Measurements from ENCODE around the gene MOSMO.
"Not testable (repeated sequence)": the region's sequence is repeated elsewhere in the genome, so short reads cannot be mapped to it uniquely, and the experiment has no call there.

The MOSMO gene

GRCh38 chr16:22045888-22046287, 38.0 kb downstream of the MOSMO start:
- H3K4me1 Mint-ChIP-seq (ENCODE audit: low read depth); H3K27ac Mint-ChIP-seq; H3K36me3 Mint-ChIP-seq (ENCODE audit: low read depth); H3K4me3 Mint-ChIP-seq; H3K9me3 Mint-ChIP-seq; H3K27me3 Mint-ChIP-seq; DNase-seq: not testable (repeated sequence)

DNA sequence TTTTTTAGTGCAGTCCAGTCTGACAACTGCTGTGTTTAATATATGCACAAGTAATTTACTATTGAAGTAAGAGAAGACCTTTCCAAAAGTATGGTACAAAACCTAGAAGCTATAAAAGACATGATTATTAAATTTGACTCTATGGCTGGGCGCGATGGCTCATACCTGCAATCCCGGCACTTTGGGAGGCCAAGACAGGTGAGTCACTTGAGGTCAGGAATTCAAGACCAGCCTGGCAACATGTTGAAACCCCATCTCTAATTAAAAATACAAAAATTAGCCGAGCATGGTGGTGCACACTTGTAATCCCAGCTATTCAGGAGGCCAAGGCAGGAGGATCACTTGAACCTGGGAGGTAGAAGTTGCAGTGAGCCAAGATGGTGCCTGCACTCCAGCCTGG, 43.1 kb downstream of the MOSMO start:
- H3K36me3 Mint-ChIP-seq (ENCODE audit: low read depth): peaks cover 13% of the 10 kb centered on the region
- DNase-seq: no peak
- H3K9me3 Mint-ChIP-seq: no peaks in the 10 kb centered on the region
- no peaks in the 10 kb centered on the region for H3K27me3 Mint-ChIP-seq
- no peak overlapping the region for H3K4me3 Mint-ChIP-seq
- peaks cover 30% of the 10 kb centered on the region for H3K4me1 Mint-ChIP-seq (ENCODE audit: low read depth)
- no peak overlapping the region for H3K27ac Mint-ChIP-seq

DNA sequence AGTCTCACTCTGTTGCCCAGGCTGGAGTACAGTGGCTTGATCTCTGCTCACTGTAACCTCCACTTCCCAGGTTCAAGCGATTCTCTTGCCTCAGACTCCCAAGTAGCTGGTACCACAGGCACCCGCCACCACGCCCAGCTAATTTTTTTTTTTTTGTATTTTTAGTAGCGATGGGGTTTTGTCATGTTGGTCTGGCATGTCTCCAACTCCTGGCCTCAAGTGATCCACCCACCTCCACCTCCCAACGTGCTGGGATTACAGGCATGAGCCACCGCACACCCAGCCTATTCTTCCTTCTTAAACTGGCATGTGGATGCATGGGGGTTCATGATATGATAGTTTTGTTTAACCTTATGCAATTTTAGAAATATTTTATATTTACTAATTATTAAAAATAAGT, 45.1 kb downstream of the MOSMO start:
- Mint-ChIP-seq H3K4me3 (no peak overlapping the region), H3K36me3 (ENCODE audit: low read depth) (peaks cover 20% of the 10 kb centered on the region), H3K9me3 (no peaks in the 10 kb centered on the region), H3K4me1 (ENCODE audit: low read depth) (peaks cover 36% of the 10 kb centered on the region), H3K27me3 (no peaks in the 10 kb centered on the region), H3K27ac (no peak overlapping the region)
- DNase-seq: no peak

GRCh38 chr16:22053921-22054341, 46.0 kb downstream of the MOSMO start:
- Mint-ChIP-seq H3K9me3 (no peaks in the 10 kb centered on the region), H3K27ac (peak overlapping the region; percentile 59)

GRCh38 chr16:22054847-22055590, 47.1 kb downstream of the MOSMO start:
- peaks cover 30% of the 10 kb centered on the region for H3K36me3 Mint-ChIP-seq (ENCODE audit: low read depth)
- no peak for DNase-seq
- H3K9me3 Mint-ChIP-seq: no peaks in the 10 kb centered on the region
- H3K4me1 Mint-ChIP-seq (ENCODE audit: low read depth): peaks cover 52% of the 10 kb centered on the region
- H3K4me3 Mint-ChIP-seq: no peak overlapping the region
- H3K27ac Mint-ChIP-seq: peak overlapping the region; percentile 45
- H3K27me3 Mint-ChIP-seq: no peaks in the 10 kb centered on the region

More at GRCh38 chr16:22053921-22054341, 46.0 kb downstream of the MOSMO start:
- Mint-ChIP-seq H3K36me3 (ENCODE audit: low read depth) (peaks cover 26% of the 10 kb centered on the region), H3K27me3 (no peaks in the 10 kb centered on the region), H3K4me1 (ENCODE audit: low read depth) (peaks cover 43% of the 10 kb centered on the region), H3K4me3 (no peak overlapping the region)
- DNase-seq: no peak

- Mint-ChIP-seq H3K4me3 (no peak overlapping the region), H3K4me1 (ENCODE audit: low read depth) (peaks cover 54% of the 10 kb centered on the region), H3K27ac (no peak overlapping the region), H3K9me3 (no peaks in the 10 kb centered on the region), H3K27me3 (no peaks in the 10 kb centered on the region), H3K36me3 (ENCODE audit: low read depth) (peaks cover 30% of the 10 kb centered on the region)
- no peak for DNase-seq
These were observed 48.0 kb downstream of the MOSMO start for GRCh38 chr16:22055881-22056280.

DNA sequence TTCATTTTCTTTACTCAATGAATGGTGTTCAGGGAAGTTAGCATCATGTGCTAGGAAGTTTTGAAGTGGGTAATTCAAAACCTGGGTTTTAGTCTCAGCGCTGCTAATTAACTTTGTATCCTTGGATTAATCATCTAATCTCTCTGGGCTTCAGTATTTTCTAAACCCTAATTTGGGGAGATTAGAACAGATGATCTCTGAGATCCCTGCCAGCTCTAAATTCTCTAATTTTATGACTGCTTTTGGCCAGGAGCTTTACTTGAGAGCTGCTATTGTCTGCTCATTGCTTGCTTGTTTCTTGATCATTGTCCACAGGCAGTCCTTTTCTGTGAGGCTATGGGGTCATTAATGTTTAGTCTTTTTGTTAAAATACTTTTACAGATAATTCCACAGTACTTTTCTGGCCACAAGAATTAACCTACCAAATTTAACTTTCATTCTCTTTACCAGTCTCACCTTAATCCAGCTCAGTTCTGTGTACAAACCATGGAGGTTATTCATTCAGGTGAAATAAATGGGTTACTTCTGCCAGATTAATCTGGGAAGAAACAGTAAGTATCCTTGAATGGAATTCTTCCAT, 56.1 kb downstream of the MOSMO start:
- Mint-ChIP-seq H3K9me3 (peaks cover 8% of the 10 kb centered on the region), H3K27ac (no peak overlapping the region), H3K4me1 (ENCODE audit: low read depth) (peaks cover 24% of the 10 kb centered on the region), H3K4me3 (no peak overlapping the region), H3K27me3 (no peaks in the 10 kb centered on the region), H3K36me3 (ENCODE audit: low read depth) (peaks cover 35% of the 10 kb centered on the region)
- no peak for DNase-seq

DNA sequence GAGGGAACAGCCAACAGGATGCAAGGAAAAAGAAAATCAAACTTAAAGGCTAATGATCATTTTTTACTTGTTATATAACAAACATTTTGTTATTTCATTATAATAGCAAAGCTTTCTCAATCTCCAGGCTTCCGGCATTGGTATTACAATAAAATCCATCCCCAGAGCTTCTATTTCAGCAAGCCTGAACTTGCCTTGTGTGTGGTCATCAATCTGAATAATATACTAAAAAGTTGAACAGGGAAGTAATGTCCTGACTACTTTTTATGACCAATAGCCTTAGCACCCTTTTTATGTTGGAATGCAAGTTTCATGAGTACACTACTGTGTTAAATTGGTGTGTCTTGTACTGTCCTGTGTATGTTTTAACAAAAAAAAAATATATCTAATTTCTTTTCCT, 57.3 kb downstream of the MOSMO start:
- Mint-ChIP-seq H3K4me1 (ENCODE audit: low read depth) (peaks cover 15% of the 10 kb centered on the region), H3K4me3 (no peak overlapping the region), H3K36me3 (ENCODE audit: low read depth) (peaks cover 31% of the 10 kb centered on the region), H3K27ac (no peak overlapping the region), H3K9me3 (peaks cover 8% of the 10 kb centered on the region), H3K27me3 (no peaks in the 10 kb centered on the region)
- DNase-seq: no peak

DNA sequence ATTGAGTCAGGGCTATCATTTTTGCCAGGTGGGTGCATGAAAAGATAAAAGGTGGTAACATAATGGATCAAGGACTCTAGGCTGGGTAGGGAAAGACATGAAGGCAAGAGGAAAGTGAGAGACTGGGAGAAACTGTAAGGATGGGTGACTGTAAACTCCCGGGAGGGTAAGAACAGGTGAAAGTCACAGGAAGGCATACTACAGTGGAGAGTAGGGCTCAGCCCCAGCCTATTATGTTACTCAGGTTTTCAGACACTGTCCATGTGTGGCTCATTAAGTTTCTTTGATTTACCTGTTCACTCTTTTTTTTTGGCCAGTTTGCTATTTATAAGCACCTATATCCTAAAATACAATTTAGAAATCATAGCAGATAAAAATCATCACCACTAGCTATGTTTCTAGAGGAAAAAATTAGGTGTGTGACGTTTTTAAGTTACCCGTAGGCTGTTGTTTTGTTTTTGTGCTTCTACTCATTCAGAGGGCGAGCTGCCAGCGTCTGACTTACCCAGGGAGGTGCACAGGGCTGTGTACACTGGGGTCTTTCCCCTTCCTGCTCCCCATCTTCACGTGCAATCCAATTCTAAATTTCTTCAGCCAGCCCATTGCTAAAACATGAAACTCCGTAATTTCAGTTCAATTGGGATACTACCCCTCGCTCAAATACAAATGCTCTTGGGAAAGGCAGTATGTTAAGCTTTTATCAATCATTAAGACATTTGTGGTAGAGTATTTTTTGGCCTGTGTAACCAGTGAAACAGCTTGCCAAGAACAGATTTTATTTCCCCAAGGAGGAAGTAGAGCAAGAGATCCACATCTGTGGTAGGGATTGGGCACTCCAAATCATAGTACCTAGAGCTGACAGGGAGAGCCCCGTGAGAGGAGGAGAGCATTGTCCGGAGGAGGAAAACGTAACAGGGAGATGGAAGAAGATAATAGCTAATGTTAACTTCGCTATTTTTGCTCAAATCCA, 62.7 kb downstream of the MOSMO start:
- H3K36me3 Mint-ChIP-seq (ENCODE audit: low read depth): peaks cover 24% of the 10 kb centered on the region
- no peak overlapping the region for H3K4me3 Mint-ChIP-seq
- H3K4me1 Mint-ChIP-seq (ENCODE audit: low read depth): peaks cover 11% of the 10 kb centered on the region
- H3K27me3 Mint-ChIP-seq: no peaks in the 10 kb centered on the region
- DNase-seq: no peak
- peaks cover 8% of the 10 kb centered on the region for H3K9me3 Mint-ChIP-seq
- H3K27ac Mint-ChIP-seq: no peak overlapping the region

DNA sequence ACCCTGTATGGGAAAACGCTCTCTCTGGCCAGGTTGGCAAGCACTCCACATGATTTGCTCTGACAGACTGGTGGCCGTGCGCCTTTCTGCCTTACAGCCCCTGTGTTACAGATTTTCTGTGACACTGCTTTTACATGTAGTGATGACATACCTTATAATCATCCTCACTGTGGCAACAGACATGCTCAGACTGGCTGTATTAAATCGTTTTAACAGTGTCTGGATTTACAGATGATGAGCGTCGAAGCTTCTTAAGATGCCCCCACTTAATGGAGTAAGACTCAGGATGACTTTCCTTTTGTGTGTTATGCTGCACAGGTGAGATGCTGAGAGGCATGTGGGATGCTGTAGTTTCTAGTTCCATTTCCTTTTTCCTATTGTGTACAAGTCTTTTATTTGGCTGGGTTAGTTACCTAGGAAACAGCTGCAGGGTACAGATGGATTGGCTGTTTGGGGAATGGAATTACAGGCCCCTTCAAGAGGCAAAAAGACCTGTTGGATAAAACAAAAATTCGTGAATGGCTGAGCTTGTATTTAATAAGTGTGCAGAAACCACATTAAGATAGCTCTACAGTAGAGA, 63.5 kb downstream of the MOSMO start:
- peaks cover 12% of the 10 kb centered on the region for H3K4me1 Mint-ChIP-seq (ENCODE audit: low read depth)
- H3K4me3 Mint-ChIP-seq: no peak overlapping the region
- no peak for DNase-seq
- peaks cover 4% of the 10 kb centered on the region for H3K9me3 Mint-ChIP-seq
- H3K27ac Mint-ChIP-seq: no peak overlapping the region
- H3K36me3 Mint-ChIP-seq (ENCODE audit: low read depth): peaks cover 20% of the 10 kb centered on the region
- H3K27me3 Mint-ChIP-seq: no peaks in the 10 kb centered on the region

DNA sequence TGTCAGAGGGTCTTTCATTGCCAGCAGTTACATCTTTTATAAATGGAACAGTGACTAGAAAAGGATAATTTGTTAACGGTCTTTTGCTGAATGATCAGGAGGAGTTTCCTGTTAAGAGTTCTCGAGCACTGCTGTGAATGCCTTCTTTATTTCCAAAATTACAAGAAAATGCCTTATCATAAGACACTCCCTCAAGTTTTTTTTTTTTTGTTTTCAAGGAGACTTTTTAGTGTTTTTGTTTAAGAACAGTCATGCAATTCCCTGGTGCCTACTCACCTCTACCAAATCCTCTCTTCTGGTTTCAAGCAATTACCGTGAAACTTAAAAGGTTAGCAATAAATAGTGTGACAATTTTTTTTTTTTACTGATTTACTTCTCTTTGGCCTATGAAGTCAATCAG, 65.4 kb downstream of the MOSMO start:
- H3K36me3 Mint-ChIP-seq (ENCODE audit: low read depth): peaks cover 13% of the 10 kb centered on the region
- H3K27me3 Mint-ChIP-seq: no peaks in the 10 kb centered on the region
- H3K9me3 Mint-ChIP-seq: no peaks in the 10 kb centered on the region
- DNase-seq: no peak
- no peak overlapping the region for H3K4me3 Mint-ChIP-seq
- peaks cover 12% of the 10 kb centered on the region for H3K4me1 Mint-ChIP-seq (ENCODE audit: low read depth)
- H3K27ac Mint-ChIP-seq: no peak overlapping the region

GRCh38 chr16:22075043-22075757, 67.3 kb downstream of the MOSMO start:
- H3K27ac Mint-ChIP-seq: peak overlapping the region; percentile 38
- no peak overlapping the region for H3K4me3 Mint-ChIP-seq
- DNase-seq: no peak
- H3K27me3 Mint-ChIP-seq: no peaks in the 10 kb centered on the region
- H3K9me3 Mint-ChIP-seq: no peaks in the 10 kb centered on the region
- H3K4me1 Mint-ChIP-seq (ENCODE audit: low read depth): peaks cover 8% of the 10 kb centered on the region
- peaks cover 21% of the 10 kb centered on the region for H3K36me3 Mint-ChIP-seq (ENCODE audit: low read depth)

- H3K9me3 Mint-ChIP-seq: no peaks in the 10 kb centered on the region
- H3K27me3 Mint-ChIP-seq: no peaks in the 10 kb centered on the region
- peaks cover 8% of the 10 kb centered on the region for H3K4me1 Mint-ChIP-seq (ENCODE audit: low read depth)
- no peak for DNase-seq
- no peak overlapping the region for H3K4me3 Mint-ChIP-seq
- H3K36me3 Mint-ChIP-seq (ENCODE audit: low read depth): peaks cover 21% of the 10 kb centered on the region
- H3K27ac Mint-ChIP-seq: peak overlapping the region; percentile 38
These were observed 67.9 kb downstream of the MOSMO start for GRCh38 chr16:22075776-22076175.
